GM18519 (cell line): ENCODE data around the gene SMLR1.
"Not testable (repeated sequence)": the region's sequence is repeated elsewhere in the genome, so short reads cannot be mapped to it uniquely, and the experiment has no call there.

ENCODE experiments used
- ATAC-seq: cut with Tn5 transposase; IDR thresholded peaks from one replicate; pipeline ENCODE4 v1.9.1; 2021; ENCODE audit warnings: mild to moderate bottlenecking, moderate library complexity; ENCODE audit not compliant: unreplicated experiment, low FRiP score

SMLR1 gene

GRCh38 chr6:130827247-130828149, at the start of gene SMLR1:
Gene SMLR1, plus strand, starts transcription at chr6:130827406. Its CDS starts 8 bp downstream, at chr6:130827414.
- ATAC-seq: no peak

GRCh38 chr6:130778946-130779657, 48.1 kb upstream of the SMLR1 start:
- ATAC-seq: no peak

- no peak for ATAC-seq
These were observed 47.6 kb upstream of the SMLR1 start for GRCh38 chr6:130779658-130780033.

- no peak for ATAC-seq
These were observed 47.1 kb upstream of the SMLR1 start for GRCh38 chr6:130780122-130780521.

- ATAC-seq: no peak
These were observed 45.6 kb upstream of the SMLR1 start for GRCh38 chr6:130781557-130781956.

- ATAC-seq: no peak
These were observed 43.6 kb upstream of the SMLR1 start for GRCh38 chr6:130783416-130784107.

- no peak for ATAC-seq
These were observed 39.3 kb upstream of the SMLR1 start for GRCh38 chr6:130787726-130788500.

- ATAC-seq: no peak
These were observed 38.3 kb upstream of the SMLR1 start for GRCh38 chr6:130788954-130789353.

- ATAC-seq: no peak
These were observed 33.1 kb upstream of the SMLR1 start for GRCh38 chr6:130794010-130794697.

GRCh38 chr6:130794738-130795137, 32.5 kb upstream of the SMLR1 start:
- ATAC-seq: no peak

GRCh38 chr6:130796313-130796905, 30.8 kb upstream of the SMLR1 start:
- ATAC-seq: no peak

- ATAC-seq: no peak
These were observed 30.1 kb upstream of the SMLR1 start for GRCh38 chr6:130797061-130797460.

GRCh38 chr6:130801368-130801767, 25.8 kb upstream of the SMLR1 start:
- not testable (repeated sequence) for ATAC-seq

- no peak for ATAC-seq
These were observed 16.7 kb upstream of the SMLR1 start for GRCh38 chr6:130810307-130811030.

- no peak for ATAC-seq
These were observed 15.3 kb upstream of the SMLR1 start for GRCh38 chr6:130811932-130812331.

- no peak for ATAC-seq
These were observed 12.7 kb upstream of the SMLR1 start for GRCh38 chr6:130814506-130814905.

GRCh38 chr6:130815200-130816071, 11.8 kb upstream of the SMLR1 start:
- no peak for ATAC-seq

- no peak for ATAC-seq
These were observed 4.5 kb upstream of the SMLR1 start for GRCh38 chr6:130822736-130823135.
